Glutamatergic neuron (in vitro differentiated cells): ENCODE measurements around the gene SLC22A4. TPM values are rescaled to one million over a fixed set of nuclear protein-coding genes. Genes with fewer than 3 reads are reported as not detected.
A peak's percentile ranks its signal among the peaks of the same experiment; 100 is the strongest.

Experiments used
- DNase-seq: peaks from one replicate; pipeline ENCODE4 v3.0.0; 2022
- H3K27ac Mint-ChIP-seq: one replicate; pipeline ENCODE4 v1.8.0; 2020; ENCODE audit warnings: mild to moderate bottlenecking, mixed read lengths, inconsistent platforms; ENCODE audit not compliant: unreplicated experiment
- H3K27me3 Mint-ChIP-seq: one replicate; pipeline ENCODE4 v1.8.0; 2020; ENCODE audit warnings: mild to moderate bottlenecking, moderate library complexity, mixed read lengths, inconsistent platforms; ENCODE audit not compliant: unreplicated experiment
- H3K36me3 Mint-ChIP-seq: one replicate; pipeline ENCODE4 v1.8.0; 2020; ENCODE audit warnings: mild to moderate bottlenecking, mixed read lengths, inconsistent platforms; ENCODE audit not compliant: unreplicated experiment
- H3K4me1 Mint-ChIP-seq: one replicate; pipeline ENCODE4 v1.8.0; 2020; ENCODE audit warnings: mild to moderate bottlenecking, low read depth, mixed read lengths, inconsistent platforms; ENCODE audit not compliant: unreplicated experiment
- H3K4me3 Mint-ChIP-seq: one replicate; pipeline ENCODE4 v1.8.0; 2020; ENCODE audit warnings: mild to moderate bottlenecking, mixed read lengths, inconsistent platforms; ENCODE audit not compliant: unreplicated experiment
- H3K9me3 Mint-ChIP-seq: one replicate; pipeline ENCODE4 v1.8.0; 2020; ENCODE audit warnings: mild to moderate bottlenecking, moderate library complexity, mixed read lengths, inconsistent platforms; ENCODE audit not compliant: unreplicated experiment
- total RNA-seq: library from RNA; stranded (reverse); fragmentation: NEBNext Ultra II Directional; extraction: Animal tissue kit (Norgen Biotek cat#: 25700); gene quantifications from one replicate; pipeline ENCODE4 v1.2.1, GENCODE V29; 2021; ENCODE audit not compliant: unreplicated experiment
- TF ChIP-seq, protein P1 (sequence below): fragments of 200-600 bp; sonication (generic); IDR thresholded peaks from one replicate; pipeline ENCODE4 v1.5.0; 2021; ENCODE audit not compliant: partially characterized antibody, unreplicated experiment

Gene SLC22A4
- total RNA-seq, 1 donor from 2014 or later: 0.37 TPM

DNA sequence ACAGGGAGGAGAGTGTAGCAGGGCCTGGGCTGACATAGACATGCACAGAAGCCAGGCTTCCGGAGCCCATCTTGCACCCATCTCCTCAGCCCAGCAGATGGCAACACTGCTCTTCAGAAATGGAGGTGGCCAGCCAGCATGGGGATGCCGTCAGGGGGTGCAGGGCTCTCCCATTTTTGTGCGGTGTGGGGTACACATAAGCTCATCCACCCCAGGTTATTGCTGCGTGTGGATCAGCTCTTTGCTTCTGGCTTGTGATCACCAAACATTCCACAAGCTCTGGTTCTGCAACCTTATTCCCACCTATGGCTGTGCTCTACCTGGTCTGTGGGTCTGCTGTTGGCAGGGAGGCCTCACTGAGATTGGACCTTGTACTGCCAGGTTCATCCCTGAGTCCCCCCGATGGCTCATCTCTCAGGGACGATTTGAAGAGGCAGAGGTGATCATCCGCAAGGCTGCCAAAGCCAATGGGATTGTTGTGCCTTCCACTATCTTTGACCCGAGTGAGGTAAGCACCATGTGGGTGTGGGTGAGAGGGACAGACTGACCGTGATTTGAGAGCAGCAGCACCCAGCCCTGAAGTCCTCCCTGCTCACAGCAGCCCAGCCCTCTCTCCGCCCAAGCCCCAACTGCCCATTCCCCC is 92.6 kb downstream of the SLC22A4 start:
- no peaks in the 10 kb centered on the region for H3K9me3 Mint-ChIP-seq
- H3K4me1 Mint-ChIP-seq: peaks cover 4% of the 10 kb centered on the region
- no peaks in the 10 kb centered on the region for H3K36me3 Mint-ChIP-seq
- H3K27ac Mint-ChIP-seq: no peak overlapping the region
- DNase-seq: peak; percentile 75
- no peak overlapping the region for H3K4me3 Mint-ChIP-seq
- peaks cover 5% of the 10 kb centered on the region for H3K27me3 Mint-ChIP-seq
- TF ChIP-seq, protein P1, sequence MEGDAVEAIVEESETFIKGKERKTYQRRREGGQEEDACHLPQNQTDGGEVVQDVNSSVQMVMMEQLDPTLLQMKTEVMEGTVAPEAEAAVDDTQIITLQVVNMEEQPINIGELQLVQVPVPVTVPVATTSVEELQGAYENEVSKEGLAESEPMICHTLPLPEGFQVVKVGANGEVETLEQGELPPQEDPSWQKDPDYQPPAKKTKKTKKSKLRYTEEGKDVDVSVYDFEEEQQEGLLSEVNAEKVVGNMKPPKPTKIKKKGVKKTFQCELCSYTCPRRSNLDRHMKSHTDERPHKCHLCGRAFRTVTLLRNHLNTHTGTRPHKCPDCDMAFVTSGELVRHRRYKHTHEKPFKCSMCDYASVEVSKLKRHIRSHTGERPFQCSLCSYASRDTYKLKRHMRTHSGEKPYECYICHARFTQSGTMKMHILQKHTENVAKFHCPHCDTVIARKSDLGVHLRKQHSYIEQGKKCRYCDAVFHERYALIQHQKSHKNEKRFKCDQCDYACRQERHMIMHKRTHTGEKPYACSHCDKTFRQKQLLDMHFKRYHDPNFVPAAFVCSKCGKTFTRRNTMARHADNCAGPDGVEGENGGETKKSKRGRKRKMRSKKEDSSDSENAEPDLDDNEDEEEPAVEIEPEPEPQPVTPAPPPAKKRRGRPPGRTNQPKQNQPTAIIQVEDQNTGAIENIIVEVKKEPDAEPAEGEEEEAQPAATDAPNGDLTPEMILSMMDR: peak; percentile 56

DNA sequence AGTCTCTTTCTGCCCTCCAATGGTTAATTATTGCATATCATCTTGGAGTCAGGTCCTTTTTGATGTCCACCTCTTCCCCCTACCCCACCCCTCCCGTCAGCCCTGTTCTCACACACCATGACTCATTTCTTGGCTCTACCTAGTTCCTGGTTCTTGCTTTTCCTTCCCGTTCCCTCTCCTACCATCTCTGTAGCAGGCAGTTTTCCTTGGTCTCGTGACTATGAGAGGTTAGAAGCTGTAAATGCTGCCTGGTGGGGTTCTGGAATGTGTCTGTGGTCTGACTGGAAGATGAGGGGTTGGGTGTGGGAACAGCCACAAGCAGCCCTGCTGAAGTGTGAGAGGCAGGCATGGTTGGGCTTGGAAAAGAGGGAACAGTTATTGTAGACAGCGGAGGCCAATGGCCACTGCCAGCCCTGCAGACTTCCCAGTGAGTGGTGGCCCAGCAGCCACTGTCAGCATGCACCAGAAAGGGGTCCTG is 93.5 kb downstream of the SLC22A4 start:
- H3K9me3 Mint-ChIP-seq: no peaks in the 10 kb centered on the region
- no peaks in the 10 kb centered on the region for H3K36me3 Mint-ChIP-seq
- H3K27ac Mint-ChIP-seq: no peak overlapping the region
- peaks cover 4% of the 10 kb centered on the region for H3K4me1 Mint-ChIP-seq
- TF ChIP-seq, protein P1: no peak
- DNase-seq: no peak
- H3K4me3 Mint-ChIP-seq: no peak overlapping the region
- peaks cover 5% of the 10 kb centered on the region for H3K27me3 Mint-ChIP-seq

DNA sequence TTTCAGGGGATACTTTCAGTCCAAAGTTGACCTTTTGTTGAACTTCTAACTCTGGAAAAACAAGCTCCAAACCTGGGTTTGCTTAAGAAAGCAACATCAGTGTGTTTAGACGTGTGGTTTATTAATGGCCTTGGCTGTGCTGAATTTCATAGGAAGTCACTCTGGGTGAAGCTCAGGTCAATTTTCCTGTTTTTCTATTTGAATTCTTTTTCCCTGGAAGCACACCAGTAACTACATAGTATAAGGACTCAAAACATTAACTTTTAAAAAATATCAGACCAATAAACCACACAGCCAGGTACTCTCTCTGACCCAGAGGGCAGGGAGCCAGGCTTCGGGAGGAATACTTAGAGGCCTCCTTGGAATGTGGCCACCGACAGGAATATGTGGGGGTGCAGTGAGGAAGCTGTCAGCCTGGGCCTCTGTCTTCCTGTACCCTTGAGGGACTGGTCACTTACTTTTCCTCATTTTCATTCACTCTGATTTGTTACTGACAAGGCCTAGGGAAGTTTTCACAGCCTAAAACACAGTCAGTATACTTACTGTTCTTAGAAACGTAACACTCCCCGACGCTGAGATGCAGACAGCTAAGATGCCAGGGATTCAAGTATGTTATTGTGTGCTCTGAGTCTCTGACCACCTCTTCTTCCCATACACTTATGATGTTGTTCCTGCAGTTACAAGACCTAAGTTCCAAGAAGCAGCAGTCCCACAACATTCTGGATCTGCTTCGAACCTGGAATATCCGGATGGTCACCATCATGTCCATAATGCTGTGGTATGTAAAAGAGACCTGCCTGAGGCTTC is 94.3 kb downstream of the SLC22A4 start:
- peaks cover 4% of the 10 kb centered on the region for H3K4me1 Mint-ChIP-seq
- no peak overlapping the region for H3K27ac Mint-ChIP-seq
- H3K9me3 Mint-ChIP-seq: no peaks in the 10 kb centered on the region
- DNase-seq: no peak
- H3K27me3 Mint-ChIP-seq: peaks cover 7% of the 10 kb centered on the region
- no peaks in the 10 kb centered on the region for H3K36me3 Mint-ChIP-seq
- TF ChIP-seq, protein P1: no peak
- H3K4me3 Mint-ChIP-seq: no peak overlapping the region

DNA sequence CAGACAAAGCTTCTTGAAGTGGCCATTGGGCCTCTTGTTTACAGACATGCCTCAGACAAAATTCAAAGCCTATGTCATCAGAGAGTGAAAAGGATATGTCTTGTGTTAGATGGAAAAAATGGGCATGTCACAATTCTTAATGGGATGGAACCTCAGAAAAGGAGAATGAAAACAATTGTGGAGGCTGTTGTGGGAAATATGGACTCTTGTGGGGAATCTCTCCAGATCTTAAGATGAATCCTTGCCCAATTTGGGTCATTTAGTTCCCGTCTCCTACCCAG is 94.8 kb downstream of the SLC22A4 start:
- Mint-ChIP-seq H3K4me1 (peaks cover 4% of the 10 kb centered on the region), H3K36me3 (no peaks in the 10 kb centered on the region), H3K9me3 (no peaks in the 10 kb centered on the region), H3K27me3 (peaks cover 7% of the 10 kb centered on the region), H3K27ac (no peak overlapping the region), H3K4me3 (no peak overlapping the region)
- no peak for DNase-seq
- TF ChIP-seq, protein P1: no peak
